Putamen (tissue), 1 donor: ENCODE measurements around the gene USP13.
"Not testable (repeated sequence)": the region's sequence is repeated elsewhere in the genome, so short reads cannot be mapped to it uniquely, and the experiment has no call there.

Source experiments
- DNase-seq: peaks from one replicate; pipeline ENCODE4 v3.0.0-alpha.2; 2016; ENCODE audit warnings: low spot score

The USP13 gene

DNA sequence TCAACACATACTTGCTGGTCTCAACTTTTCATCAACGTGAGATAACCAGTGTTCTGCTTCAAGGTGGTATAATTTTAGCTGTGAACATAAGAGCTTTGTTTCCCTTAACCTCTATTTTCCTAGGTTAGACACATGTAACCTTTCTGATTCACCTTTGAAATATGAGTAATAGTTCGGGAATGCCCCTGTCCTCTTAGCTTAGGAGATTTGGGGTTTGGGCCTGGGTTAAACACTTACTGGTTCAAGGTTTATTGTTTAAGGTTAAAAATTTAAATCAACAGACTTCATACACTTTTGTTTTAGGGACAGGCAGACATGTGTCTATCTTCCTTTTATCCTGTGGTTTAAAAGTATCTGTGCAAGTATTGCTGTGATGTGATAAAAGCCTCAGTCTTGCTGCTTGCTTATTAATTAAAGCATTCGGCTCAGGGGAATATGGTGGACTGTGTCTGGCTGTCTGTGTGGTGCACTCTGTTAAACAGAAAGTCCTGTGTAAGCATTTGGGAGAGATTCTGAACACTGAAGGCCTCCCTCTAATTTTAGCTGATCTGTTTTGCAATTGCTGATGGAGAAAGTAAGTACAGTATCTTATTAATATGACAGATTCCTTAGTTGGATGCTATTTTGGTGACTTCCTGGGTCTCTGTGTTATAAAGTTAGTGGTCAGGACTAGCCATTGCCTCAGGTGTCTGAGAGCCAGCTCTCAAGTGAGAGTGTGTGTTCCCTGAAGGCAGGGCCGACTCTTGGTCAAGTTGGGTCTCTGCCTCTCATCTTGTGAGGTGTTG lies 81.8 kb downstream of the USP13 start:
- DNase-seq: no peak

DNA sequence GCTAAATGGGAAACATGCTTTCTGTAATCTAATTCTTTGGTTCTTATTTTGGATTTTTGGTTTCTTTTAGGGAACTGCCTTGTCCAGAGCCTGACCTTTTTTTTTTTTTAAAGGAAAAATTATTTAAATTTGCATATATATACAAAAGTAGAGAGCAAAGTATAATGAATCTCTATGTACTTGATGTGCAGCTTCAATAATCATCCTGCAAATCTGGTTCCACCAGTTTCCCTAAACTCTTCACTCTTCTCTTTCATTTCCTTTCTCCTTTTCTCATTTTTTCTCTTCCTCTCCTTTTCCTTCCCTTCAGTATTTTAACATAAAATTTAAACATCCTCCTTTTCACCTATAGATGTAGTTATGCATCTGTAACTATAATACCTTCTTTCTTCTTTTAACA lies 82.5 kb downstream of the USP13 start:
- no peak for DNase-seq

DNA sequence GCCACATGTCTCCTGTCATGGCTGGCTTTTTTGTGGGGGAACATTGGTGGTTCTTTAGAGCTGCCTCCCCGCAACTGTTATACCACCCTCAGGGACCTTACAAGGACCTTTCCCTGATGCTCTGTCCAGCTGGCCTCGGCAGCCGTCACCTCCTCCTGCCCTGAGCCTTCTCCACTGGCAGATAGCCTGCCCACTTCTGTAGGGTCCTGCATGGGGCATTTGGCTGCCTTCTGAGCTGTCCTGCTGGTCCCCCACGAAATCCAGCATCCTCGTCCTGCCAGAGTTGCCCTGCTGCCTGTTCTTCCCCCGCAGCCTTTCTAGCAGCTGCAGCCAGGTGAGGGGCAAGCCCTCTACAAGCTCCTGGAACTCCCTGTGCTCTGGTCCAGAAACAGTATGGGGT lies 86.2 kb downstream of the USP13 start:
- DNase-seq: no peak

- DNase-seq: no peak
Observed at GRCh38 chr3:179739816-179740594, 87.2 kb downstream of the USP13 start.

DNA sequence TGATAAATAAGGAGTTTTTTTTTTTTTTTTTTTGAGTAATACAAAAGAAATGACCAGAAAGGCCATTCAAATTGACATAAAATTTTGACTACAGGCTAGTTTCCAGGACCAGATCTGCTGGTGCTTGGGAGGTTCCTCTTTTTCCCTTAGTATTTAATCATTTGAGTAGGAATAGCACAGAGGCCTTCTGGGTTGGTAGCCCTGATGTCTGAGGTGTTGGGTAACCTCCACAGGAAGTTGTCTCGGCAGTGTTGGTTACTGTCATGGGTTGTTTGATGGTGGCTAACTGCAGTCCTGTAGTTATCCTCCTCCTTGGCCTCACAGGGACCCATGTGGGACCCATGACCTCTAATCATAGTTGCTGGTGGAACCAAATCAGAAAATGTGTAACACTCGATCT lies 91.1 kb downstream of the USP13 start:
- DNase-seq: no peak

GRCh38 chr3:179744667-179745066 lies 91.8 kb downstream of the USP13 start:
- DNase-seq: no peak

- DNase-seq: no peak
Observed at GRCh38 chr3:179745079-179745478, 92.2 kb downstream of the USP13 start.

GRCh38 chr3:179745716-179746115 lies 92.9 kb downstream of the USP13 start:
- no peak for DNase-seq

GRCh38 chr3:179750720-179751328 lies 98.0 kb downstream of the USP13 start:
- DNase-seq: no peak

DNA sequence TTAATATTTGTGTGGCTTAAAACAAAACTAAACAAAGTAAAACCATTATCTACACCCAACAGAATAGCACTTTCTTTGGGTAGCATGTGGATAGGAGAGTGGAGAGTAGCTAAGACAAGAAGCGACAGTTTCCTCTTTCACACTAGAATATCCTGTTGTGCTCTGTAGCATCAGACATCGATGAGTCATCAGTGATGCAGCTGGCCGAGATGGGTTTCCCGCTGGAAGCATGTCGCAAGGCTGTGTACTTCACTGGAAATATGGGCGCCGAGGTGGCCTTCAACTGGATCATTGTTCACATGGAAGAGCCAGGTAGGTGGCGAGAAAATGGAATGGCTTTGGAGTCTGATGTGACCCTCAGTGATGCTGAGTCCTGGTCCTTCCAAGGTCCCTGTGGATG lies 108.1 kb downstream of the USP13 start:
- no peak for DNase-seq

GRCh38 chr3:179765396-179765795 lies 112.6 kb downstream of the USP13 start:
- DNase-seq: no peak

DNA sequence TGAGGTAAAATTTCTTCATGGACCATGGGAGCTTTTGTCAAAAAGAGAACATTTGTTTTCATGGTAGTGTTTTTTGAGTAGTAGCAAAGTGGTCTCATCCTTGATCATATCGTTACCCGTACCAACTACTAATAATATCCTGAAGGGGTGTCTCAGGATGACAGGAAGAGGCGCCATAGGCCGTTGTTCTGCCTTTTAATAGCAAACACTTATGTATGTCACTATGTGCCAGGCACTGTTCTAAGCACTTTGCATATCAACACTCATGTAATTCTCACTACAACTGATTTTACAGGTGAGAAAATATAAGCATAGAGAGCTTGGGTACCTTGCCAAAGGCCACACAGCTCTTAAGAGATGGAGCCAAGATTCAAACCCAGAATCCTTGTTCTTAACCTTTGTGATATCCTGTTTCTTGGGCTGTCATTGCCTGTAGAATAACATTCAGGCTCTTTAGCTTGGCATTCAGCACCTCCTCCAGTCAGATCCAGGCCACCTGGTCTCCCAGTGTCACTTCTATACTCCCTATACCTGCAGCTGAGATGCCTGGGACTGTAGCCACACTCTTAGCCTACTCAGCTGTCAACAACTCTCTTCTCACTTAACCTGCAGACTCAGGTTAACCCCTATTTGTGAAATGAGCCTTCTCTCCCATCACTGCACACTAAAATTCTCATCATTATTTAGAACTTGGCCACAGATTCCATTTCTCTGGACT lies 113.7 kb downstream of the USP13 start:
- DNase-seq: no peak

- peak; percentile 15 for DNase-seq
Observed at GRCh38 chr3:179768080-179768479, 115.2 kb downstream of the USP13 start.

GRCh38 chr3:179769411-179770247 lies 116.8 kb downstream of the USP13 start:
- DNase-seq: no peak

DNA sequence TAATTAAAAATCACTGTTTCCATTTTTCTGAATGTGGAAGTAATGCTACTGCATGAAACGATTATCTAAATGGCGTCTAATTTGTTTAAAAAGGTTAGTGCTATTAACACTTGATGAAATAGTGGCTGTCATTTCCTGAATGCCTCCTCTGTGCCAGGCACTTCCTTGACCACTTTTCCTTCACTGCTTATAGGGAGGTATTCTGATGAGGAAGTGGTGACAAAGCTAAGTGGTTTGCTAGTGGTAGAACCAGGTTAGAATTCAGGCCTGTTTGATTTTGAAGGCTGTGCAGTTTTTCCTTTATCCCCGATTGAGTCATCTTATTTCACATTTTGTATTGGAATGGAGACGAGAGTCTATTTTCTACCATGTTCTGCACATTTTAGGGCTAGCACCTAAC lies 119.0 kb downstream of the USP13 start:
- DNase-seq: no peak

DNA sequence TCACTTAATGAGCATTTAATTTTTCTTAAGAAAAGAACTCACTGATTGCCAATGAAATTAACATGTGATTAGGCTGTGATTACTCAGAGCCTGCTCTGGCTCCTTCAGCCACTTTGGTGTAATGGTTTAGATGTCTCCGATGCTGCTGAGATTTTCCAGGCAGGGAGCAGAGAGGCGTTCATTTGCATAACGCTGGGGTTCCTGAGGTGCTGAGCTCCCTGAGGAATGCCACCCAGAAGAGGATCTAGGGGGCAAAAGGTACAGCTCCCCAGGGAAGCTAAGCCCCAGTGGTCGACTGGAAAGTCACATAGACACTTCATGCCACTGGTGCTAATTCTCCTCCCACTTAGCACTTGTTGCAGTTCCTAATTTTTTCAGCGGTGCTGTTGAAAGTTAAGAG lies 119.5 kb downstream of the USP13 start:
- DNase-seq: no peak

DNA sequence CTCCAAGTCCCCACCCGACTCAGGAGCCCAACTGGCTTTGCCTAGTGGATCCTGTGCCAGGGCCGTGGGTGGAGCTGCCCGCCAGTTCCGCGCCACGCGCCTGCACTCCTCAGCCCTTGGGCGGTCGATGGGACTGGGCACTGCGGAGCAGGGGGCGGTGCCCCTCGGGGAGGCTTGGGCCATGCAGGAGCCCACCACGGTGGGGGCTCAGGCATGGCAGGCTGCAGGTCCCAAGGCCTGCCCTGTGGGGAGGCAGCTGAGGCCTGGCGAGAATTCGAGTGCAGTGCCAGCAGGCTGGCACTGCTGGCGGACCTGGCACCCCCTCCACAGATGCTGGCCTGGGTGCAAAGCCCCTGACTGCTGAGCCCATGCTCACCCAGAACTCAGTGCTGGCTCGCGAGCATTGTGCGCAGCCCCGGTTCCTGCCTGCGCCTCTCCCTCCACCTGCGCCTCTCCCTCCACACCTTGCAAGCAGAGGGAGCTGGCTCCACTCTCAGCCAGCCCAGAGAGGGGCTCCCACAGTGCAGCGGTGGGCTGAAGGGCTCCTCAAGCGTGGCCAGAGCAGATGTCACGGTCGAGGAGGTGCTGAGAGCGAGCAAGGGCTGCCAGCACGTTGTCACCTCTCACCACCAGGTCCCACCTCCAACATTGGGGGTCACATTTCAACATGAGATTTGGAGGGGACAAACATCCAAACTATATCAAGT lies 122.7 kb downstream of the USP13 start:
- DNase-seq: no peak

GRCh38 chr3:179782841-179783240 lies 130.0 kb downstream of the USP13 start:
- DNase-seq: not testable (repeated sequence)

DNA sequence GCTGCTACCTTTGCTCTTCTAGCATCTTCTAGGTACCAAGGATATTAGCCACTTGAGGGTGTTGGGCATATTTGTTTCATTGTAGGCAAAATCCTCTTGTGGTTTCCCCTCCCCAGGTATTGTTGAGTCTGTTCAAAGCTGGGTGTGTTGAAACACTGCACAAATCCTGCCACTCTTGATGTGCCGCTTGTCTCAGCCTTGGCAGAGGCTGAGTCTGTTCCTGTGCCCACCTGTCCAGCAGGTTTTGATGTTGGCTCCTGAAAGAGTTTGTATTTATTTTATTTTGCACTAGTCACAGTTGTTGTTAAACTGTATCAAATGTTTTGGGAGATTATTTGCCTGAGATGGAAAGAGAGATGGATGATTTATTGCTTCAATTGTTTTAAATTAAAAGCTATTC lies 136.2 kb downstream of the USP13 start:
- no peak for DNase-seq

GRCh38 chr3:179791793-179792192 lies 139.0 kb downstream of the USP13 start:
- DNase-seq: no peak

DNA sequence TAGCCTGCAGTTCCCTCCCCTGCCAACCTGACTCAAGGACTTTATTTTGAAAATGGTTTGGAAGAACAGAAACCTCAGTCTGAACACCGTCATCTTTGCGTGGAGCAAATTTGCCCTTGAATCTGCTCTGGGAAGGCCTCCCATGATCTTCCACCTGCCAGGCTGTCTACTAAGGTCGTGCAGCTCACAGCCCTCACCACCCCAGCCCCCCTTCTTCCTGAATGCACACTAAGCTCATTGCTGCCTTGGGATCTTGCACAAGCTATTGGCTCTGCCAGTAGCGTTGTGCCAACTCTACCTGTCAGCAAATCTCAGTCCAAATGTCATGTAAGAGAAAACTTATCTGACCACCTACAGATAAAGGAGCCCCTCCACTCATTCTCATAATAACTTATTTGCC lies 141.5 kb downstream of the USP13 start:
- no peak for DNase-seq
